HG02981 (cell line): Measurements from ENCODE around the gene DBX1.

Source experiments
- ATAC-seq: cut with Tn5 transposase; IDR thresholded peaks from one replicate; pipeline ENCODE4 v1.9.1; 2021; ENCODE audit warnings: mild to moderate bottlenecking, moderate library complexity; ENCODE audit not compliant: unreplicated experiment

Gene DBX1

GRCh38 chr11:20126724-20127123, 33.6 kb downstream of the DBX1 start:
- no peak for ATAC-seq

- ATAC-seq, result no peak
Measured at GRCh38 chr11:20125927-20126326, 34.3 kb downstream of the DBX1 start.

- ATAC-seq, result no peak
Measured at GRCh38 chr11:20122131-20122530, 38.1 kb downstream of the DBX1 start.

- ATAC-seq, result no peak
Measured at GRCh38 chr11:20120134-20120925, 39.9 kb downstream of the DBX1 start.

- ATAC-seq, result no peak
Measured at GRCh38 chr11:20119315-20119714, 41.0 kb downstream of the DBX1 start.

GRCh38 chr11:20118209-20118608, 42.1 kb downstream of the DBX1 start:
- ATAC-seq, result no peak

- ATAC-seq, result no peak
Measured at GRCh38 chr11:20117291-20117690, 43.0 kb downstream of the DBX1 start.

- no peak for ATAC-seq
Measured at GRCh38 chr11:20116825-20117224, 43.5 kb downstream of the DBX1 start.

GRCh38 chr11:20114588-20114987, 45.7 kb downstream of the DBX1 start:
- no peak for ATAC-seq

- ATAC-seq, result no peak
Measured at GRCh38 chr11:20113149-20113438, 47.2 kb downstream of the DBX1 start.

GRCh38 chr11:20112291-20113148, 47.8 kb downstream of the DBX1 start:
- ATAC-seq, result no peak

GRCh38 chr11:20111871-20112270, 48.4 kb downstream of the DBX1 start:
- ATAC-seq, result no peak

GRCh38 chr11:20110908-20111669, 49.2 kb downstream of the DBX1 start:
- ATAC-seq, result peak; percentile 84

- ATAC-seq, result no peak
Measured at GRCh38 chr11:20109731-20110445, 50.4 kb downstream of the DBX1 start.
